HUES48 (cell line): ENCODE measurements around the gene ZNF629.

Experiments used
- H3K27ac ChIP-seq: one replicate; pipeline ENCODE4 v1.7.0; 2013; ENCODE audit warnings: low read depth, low read length, inconsistent platforms
- H3K27me3 ChIP-seq: 2 replicates; pipeline ENCODE4 v1.6.1; 2013; ENCODE audit warnings: mild to moderate bottlenecking, low read length; ENCODE audit not compliant: control insufficient read depth, insufficient read depth
- H3K36me3 ChIP-seq: 2 replicates; pipeline ENCODE4 v1.6.1; 2013; ENCODE audit warnings: low read length; ENCODE audit not compliant: control insufficient read depth, insufficient read depth
- H3K4me1 ChIP-seq: 2 replicates; pipeline ENCODE4 v1.6.1; 2013; ENCODE audit warnings: mild to moderate bottlenecking, low read length; ENCODE audit not compliant: control insufficient read depth, insufficient read depth
- H3K4me3 ChIP-seq: 2 replicates; pipeline ENCODE4 v1.5.1; 2013; ENCODE audit warnings: mild to moderate bottlenecking, low read depth, low read length
- H3K9ac ChIP-seq: 2 replicates; pipeline ENCODE4 v1.6.1; 2013; ENCODE audit warnings: mild to moderate bottlenecking, low read depth, low read length, moderate library complexity
- H3K9me3 ChIP-seq: 2 replicates; pipeline ENCODE4 v1.6.1; 2013; ENCODE audit warnings: low read length; ENCODE audit not compliant: control insufficient read depth, insufficient read depth

The ZNF629 gene

GRCh38 chr16:30744183-30744582 lies 42.8 kb downstream of the ZNF629 start:
- no peak overlapping the region for H3K27ac ChIP-seq
- peaks cover 7% of the 10 kb centered on the region for H3K4me1 ChIP-seq
- H3K9ac ChIP-seq = no peak overlapping the region
- no peak overlapping the region for H3K4me3 ChIP-seq
- no peaks in the 10 kb centered on the region for H3K9me3 ChIP-seq
- H3K27me3 ChIP-seq = no peaks in the 10 kb centered on the region
- H3K36me3 ChIP-seq = peaks cover 35% of the 10 kb centered on the region

GRCh38 chr16:30743716-30744115 lies 43.3 kb downstream of the ZNF629 start:
- Histone ChIP-seq H3K4me3 (no peak overlapping the region), H3K4me1 (peaks cover 7% of the 10 kb centered on the region), H3K27me3 (no peaks in the 10 kb centered on the region), H3K27ac (no peak overlapping the region), H3K9ac (no peak overlapping the region), H3K9me3 (no peaks in the 10 kb centered on the region), H3K36me3 (peaks cover 39% of the 10 kb centered on the region)

- H3K27me3 ChIP-seq = no peaks in the 10 kb centered on the region
- no peak overlapping the region for H3K9ac ChIP-seq
- H3K36me3 ChIP-seq = peaks cover 62% of the 10 kb centered on the region
- no peaks in the 10 kb centered on the region for H3K9me3 ChIP-seq
- peaks cover 7% of the 10 kb centered on the region for H3K4me1 ChIP-seq
- peak overlapping the region; percentile 65 for H3K27ac ChIP-seq
- H3K4me3 ChIP-seq = no peak overlapping the region
Measured at GRCh38 chr16:30741461-30741914, 45.5 kb downstream of the ZNF629 start.

DNA sequence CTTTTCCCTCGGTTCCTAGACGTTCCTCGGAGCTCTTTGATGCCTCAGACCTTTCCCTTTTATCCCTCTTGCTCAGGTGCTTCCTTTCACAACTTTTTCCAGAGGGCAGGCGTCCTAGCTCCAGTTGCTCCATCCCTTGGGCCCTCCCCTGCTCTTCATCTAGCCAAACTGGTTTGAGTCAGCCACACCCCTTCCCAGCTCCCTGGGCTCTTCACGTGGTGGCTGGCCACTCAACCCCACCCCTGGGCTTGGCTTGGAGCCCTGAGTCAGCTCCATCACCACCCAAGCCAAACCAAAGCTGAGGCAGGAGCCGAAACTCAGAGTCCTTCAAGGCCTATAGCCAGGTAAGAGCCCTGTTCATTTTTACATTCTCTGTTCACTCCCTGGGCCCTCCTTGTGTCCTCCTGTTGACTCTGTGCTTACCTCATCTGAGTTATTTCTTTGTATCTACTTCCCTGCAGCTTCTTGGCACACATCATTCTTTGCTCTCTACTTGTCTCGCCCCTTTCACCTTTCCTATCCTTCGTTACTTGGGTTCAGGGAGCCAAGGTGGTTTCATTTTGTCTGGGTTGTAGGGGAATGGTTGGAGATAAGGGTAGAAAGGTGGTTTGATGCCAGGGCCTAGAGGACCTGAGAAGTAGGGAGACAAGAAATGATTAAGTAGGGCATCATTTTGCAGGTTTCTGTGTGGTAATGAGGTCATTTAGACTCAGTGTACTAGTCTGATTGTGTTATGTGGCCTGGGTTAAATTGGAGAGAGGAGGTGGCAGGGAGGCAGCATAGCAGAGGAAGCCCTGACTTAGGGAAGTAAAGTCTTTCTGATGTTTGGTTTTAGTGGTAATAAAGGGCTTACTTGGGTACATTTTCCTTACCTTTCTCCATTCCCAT lies 46.4 kb downstream of the ZNF629 start:
- peaks cover 70% of the 10 kb centered on the region for H3K36me3 ChIP-seq
- H3K9me3 ChIP-seq = no peaks in the 10 kb centered on the region
- H3K27ac ChIP-seq = peak overlapping the region; percentile 65
- no peak overlapping the region for H3K9ac ChIP-seq
- peaks cover 7% of the 10 kb centered on the region for H3K4me1 ChIP-seq
- no peak overlapping the region for H3K4me3 ChIP-seq
- no peaks in the 10 kb centered on the region for H3K27me3 ChIP-seq

DNA sequence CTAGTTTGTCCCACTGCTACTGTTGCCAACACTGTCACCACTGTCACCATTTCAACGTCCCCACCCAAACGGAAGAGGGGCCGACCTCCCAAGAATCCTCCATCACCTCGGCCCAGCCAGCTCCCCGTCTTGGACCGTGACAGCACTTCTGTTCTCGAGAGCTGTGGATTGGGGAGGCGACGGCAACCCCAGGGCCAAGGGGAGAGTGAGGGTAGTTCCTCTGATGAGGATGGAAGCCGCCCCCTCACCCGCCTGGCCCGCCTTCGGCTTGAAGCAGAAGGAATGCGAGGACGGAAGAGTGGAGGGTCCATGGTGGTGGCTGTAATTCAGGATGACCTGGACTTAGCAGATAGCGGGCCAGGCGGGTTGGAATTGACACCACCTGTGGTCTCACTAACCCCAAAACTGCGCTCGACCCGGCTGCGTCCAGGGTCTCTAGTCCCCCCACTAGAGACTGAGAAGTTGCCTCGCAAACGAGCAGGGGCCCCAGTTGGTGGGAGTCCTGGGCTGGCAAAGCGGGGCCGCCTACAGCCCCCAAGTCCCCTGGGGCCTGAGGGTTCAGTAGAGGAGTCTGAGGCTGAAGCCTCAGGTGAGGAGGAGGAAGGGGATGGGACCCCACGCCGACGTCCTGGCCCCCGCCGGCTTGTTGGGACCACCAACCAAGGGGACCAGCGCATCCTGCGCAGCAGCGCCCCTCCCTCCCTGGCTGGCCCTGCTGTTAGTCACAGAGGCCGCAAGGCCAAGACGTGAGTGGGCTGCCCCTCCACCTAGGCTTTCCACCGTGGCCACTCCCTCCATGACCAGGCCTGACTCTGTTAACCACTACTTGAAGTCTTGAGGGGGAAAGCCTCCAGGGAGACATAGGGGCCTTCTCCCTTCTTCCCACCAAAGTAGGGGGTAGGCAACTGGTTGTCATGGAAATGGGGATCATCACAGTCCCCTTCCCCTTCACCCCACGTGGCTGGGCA lies 47.7 kb downstream of the ZNF629 start:
- no peak overlapping the region for H3K27ac ChIP-seq
- peaks cover 65% of the 10 kb centered on the region for H3K36me3 ChIP-seq

GRCh38 chr16:30737794-30738648 lies 49.0 kb downstream of the ZNF629 start:
- H3K4me1 ChIP-seq = peaks cover 7% of the 10 kb centered on the region
- no peak overlapping the region for H3K9ac ChIP-seq
- H3K4me3 ChIP-seq = no peak overlapping the region
- no peaks in the 10 kb centered on the region for H3K27me3 ChIP-seq
- peaks cover 72% of the 10 kb centered on the region for H3K36me3 ChIP-seq
- H3K27ac ChIP-seq = no peak overlapping the region
- no peaks in the 10 kb centered on the region for H3K9me3 ChIP-seq

More for the DNA sequence above, 47.7 kb downstream of the ZNF629 start:
- Histone ChIP-seq H3K4me1 (peaks cover 7% of the 10 kb centered on the region), H3K4me3 (no peak overlapping the region), H3K9ac (no peak overlapping the region), H3K9me3 (no peaks in the 10 kb centered on the region), H3K27me3 (no peaks in the 10 kb centered on the region)

DNA sequence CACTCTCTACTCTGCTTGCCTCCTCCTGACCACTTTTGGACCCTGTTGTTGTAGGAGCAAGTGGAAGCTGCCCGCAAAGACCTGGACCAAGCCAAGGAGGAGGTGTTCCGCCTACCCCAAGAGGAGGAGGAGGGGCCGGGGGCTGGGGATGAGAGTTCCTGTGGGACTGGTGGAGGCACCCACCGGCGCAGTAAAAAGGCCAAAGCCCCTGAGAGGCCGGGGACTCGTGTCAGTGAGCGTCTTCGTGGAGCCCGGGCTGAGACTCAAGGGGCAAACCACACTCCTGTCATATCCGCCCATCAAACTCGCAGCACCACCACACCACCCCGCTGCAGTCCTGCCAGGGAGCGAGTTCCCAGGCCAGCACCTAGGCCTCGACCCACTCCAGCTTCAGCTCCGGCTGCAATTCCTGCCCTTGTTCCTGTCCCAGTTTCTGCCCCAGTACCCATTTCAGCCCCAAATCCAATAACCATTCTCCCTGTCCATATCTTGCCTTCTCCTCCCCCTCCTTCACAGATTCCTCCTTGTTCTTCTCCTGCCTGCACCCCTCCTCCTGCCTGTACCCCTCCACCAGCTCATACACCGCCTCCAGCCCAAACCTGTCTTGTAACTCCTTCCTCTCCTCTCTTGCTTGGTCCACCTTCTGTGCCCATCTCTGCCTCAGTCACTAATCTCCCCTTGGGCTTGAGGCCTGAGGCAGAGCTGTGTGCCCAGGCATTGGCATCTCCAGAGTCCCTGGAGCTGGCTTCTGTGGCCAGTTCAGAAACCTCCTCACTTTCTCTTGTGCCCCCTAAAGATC lies 49.8 kb downstream of the ZNF629 start:
- Histone ChIP-seq H3K9me3 (no peaks in the 10 kb centered on the region), H3K4me1 (peaks cover 7% of the 10 kb centered on the region), H3K27ac (no peak overlapping the region), H3K4me3 (no peak overlapping the region), H3K9ac (no peak overlapping the region), H3K36me3 (peaks cover 77% of the 10 kb centered on the region), H3K27me3 (no peaks in the 10 kb centered on the region)

- H3K9me3 ChIP-seq = no peaks in the 10 kb centered on the region
- no peak overlapping the region for H3K9ac ChIP-seq
- peaks cover 7% of the 10 kb centered on the region for H3K4me1 ChIP-seq
- no peak overlapping the region for H3K4me3 ChIP-seq
- H3K27ac ChIP-seq = no peak overlapping the region
- no peaks in the 10 kb centered on the region for H3K27me3 ChIP-seq
- H3K36me3 ChIP-seq = peaks cover 76% of the 10 kb centered on the region
Measured at GRCh38 chr16:30731411-30731810, 55.6 kb downstream of the ZNF629 start.

GRCh38 chr16:30728899-30729672 lies 57.9 kb downstream of the ZNF629 start:
- no peak overlapping the region; the same call in 1 of the 2 replicates for H3K9ac ChIP-seq

More at GRCh38 chr16:30728899-30729672, 57.9 kb downstream of the ZNF629 start:
- Histone ChIP-seq H3K36me3 (peaks cover 82% of the 10 kb centered on the region), H3K4me1 (peaks cover 7% of the 10 kb centered on the region), H3K27ac (no peak overlapping the region), H3K27me3 (no peaks in the 10 kb centered on the region), H3K4me3 (no peak overlapping the region), H3K9me3 (no peaks in the 10 kb centered on the region)
